Ramos (cell line): ENCODE results near the gene OR13H1.
"Not testable (repeated sequence)": the region's sequence is repeated elsewhere in the genome, so short reads cannot be mapped to it uniquely, and the experiment has no call there.

Source experiments
- in situ Hi-C: fragments of 300-500 bp; cut with MboI; formaldehyde crosslinking; loops from one replicate; pipeline ENCODE4 v1.14.3; 2022; ENCODE audit warnings: low sequenced_read_pairs; ENCODE audit not compliant: unreplicated experiment

The OR13H1 gene, protein sequence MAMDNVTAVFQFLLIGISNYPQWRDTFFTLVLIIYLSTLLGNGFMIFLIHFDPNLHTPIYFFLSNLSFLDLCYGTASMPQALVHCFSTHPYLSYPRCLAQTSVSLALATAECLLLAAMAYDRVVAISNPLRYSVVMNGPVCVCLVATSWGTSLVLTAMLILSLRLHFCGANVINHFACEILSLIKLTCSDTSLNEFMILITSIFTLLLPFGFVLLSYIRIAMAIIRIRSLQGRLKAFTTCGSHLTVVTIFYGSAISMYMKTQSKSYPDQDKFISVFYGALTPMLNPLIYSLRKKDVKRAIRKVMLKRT

GRCh38 chrX:131543774-131544173 is at the start of gene OR13H1:
Gene OR13H1, plus strand, starts transcription at chrX:131544074. Its CDS starts 0 bp downstream, at chrX:131544074.
- in situ Hi-C loops: no loop called here

DNA sequence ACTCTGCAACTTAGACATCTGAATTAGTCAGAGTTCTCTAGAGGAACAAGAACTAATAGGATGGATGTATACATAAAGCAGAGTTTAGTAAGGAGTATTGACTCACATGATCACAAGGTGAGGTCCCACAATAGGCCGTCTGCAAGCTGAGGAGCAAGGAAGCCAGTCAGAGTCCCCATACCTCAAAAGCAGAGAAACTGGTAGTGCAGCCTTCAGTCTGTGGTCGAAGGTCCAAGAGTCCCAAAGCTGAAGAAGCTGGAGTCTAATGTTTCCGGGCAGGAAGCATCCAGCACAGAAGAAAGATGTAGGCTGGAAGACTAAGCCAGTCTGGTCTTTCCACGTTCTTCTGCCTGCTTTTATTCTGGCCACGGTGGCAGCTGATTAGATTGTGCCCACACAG is 42.3 kb upstream of the OR13H1 start:
- in situ Hi-C loops: not testable (repeated sequence)

GRCh38 chrX:131513159-131513914 is 30.5 kb upstream of the OR13H1 start:
- in situ Hi-C loops: no loop called here

- in situ Hi-C loops: no loop called here
These were observed 22.1 kb upstream of the OR13H1 start for GRCh38 chrX:131521824-131522223.

- in situ Hi-C loops: no loop called here
These were observed 344 bp downstream of the OR13H1 start for GRCh38 chrX:131544218-131544617.

GRCh38 chrX:131549011-131549410 is 5.1 kb downstream of the OR13H1 start:
- in situ Hi-C loops: no loop called here

DNA sequence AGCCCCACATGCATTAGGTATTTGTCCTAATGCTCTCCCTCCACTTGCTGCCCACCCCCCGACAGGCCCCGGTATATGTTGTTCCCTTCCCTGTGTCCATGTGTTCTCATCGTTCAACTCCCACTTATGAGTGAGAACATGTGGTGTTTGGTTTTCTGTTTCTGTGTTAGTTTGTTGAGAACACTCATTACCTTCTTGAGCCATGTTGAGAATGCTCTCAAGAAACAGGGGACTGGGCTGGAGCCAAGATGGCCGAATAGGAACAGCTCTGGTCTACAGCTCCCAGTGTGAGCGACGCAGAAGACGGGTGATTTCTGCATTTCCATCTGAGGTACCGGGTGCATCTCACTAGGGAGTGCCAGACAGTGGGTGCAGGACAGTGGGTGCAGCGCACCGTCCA is 8.6 kb downstream of the OR13H1 start:
- in situ Hi-C loops: not testable (repeated sequence)

- in situ Hi-C loops: no loop called here
These were observed 14.7 kb downstream of the OR13H1 start for GRCh38 chrX:131558562-131558961.

GRCh38 chrX:131564553-131565229 is 20.8 kb downstream of the OR13H1 start:
- in situ Hi-C loops: no loop called here

DNA sequence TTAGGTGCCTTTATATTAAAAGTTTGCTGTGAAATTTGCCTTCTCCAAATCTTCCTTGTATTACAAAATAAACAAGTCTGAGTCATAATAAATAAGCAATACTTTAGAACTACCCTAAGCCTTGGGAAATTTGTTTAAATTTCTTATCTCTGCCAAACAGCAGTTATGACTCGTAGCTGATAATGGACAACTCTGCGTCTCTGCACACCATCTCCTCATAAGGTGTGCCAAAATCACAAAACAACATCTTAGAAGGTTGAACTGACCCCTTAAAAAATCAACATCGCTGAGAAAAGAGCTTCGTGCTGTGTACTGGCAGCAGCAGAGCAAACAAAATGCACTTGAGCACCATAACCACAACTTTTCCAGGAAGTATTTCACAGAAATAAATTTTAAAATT is 22.0 kb downstream of the OR13H1 start:
- in situ Hi-C loops: no loop called here

GRCh38 chrX:131571348-131571747 is 27.5 kb downstream of the OR13H1 start:
- in situ Hi-C loops: no loop called here

GRCh38 chrX:131572372-131573014 is 28.6 kb downstream of the OR13H1 start:
- in situ Hi-C loops: no loop called here

GRCh38 chrX:131577413-131577812 is 33.5 kb downstream of the OR13H1 start:
- in situ Hi-C loops: no loop called here

DNA sequence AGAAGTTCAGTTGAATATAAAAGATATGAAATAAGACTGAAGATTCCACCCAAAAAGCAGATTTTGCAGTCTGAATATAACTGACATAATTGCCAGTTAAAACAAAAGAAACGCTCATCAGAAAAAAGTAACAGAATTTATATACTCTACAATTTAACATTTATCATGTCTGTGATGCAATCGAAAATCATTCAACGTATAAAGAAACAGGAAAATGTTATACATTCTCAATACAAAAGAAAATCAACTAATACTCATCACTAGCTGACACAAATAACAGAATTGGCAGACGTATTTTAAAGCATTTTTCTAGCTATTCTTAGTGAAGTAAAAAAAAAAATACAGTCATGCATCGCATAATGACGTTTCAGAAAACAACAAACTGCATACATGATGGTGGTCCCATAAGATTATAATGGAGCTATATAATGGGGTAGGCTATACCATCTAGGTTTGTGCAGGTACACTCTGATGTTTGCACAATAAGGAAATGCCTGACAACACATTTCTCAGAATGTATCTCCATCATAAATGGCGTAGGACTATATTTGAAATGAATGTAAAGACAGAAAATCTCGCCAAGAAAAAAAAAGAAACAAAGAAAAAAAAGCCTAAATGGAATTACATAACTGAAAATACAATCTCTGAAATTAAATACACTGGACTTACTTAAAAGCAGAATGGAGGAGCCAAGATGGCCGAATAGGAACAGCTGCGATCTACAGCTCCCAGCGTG is 34.3 kb downstream of the OR13H1 start:
- in situ Hi-C loops: no loop called here

GRCh38 chrX:131578735-131579367 is 35.0 kb downstream of the OR13H1 start:
- in situ Hi-C loops: not testable (repeated sequence)

- in situ Hi-C loops: no loop called here
These were observed 45.1 kb downstream of the OR13H1 start for GRCh38 chrX:131588995-131589394.
